Muscle layer of duodenum (tissue), 2 donors: ENCODE data around the gene SUN1.

Experiments
- H3K27ac ChIP-seq: one replicate; pipeline ENCODE4 v1.7.0; 2013; ENCODE audit warnings: mild to moderate bottlenecking, low read length
- H3K27me3 ChIP-seq: one replicate; pipeline ENCODE4 v1.7.0; 2013; ENCODE audit warnings: low read depth, mild to moderate bottlenecking, control low read depth, low read length
- H3K36me3 ChIP-seq, 2 donors: one replicate each; pipeline ENCODE4 v1.7.0; 2013; ENCODE audit warnings: low read length in 2 of 2, control low read depth in 1 of 2, mild to moderate bottlenecking in 1 of 2; ENCODE audit not compliant: insufficient read depth in 2 of 2, control insufficient read depth in 1 of 2
- H3K4me1 ChIP-seq, 2 donors: one replicate each; pipeline ENCODE4 v1.7.0; 2013; ENCODE audit warnings: low read length in 2 of 2, mild to moderate bottlenecking in 2 of 2, control low read depth in 1 of 2, moderate library complexity in 1 of 2; ENCODE audit not compliant: insufficient read depth in 2 of 2, control insufficient read depth in 1 of 2
- H3K4me3 ChIP-seq, 2 donors: one replicate each; pipeline ENCODE4 v1.7.0; 2013; ENCODE audit warnings: low read length in 2 of 2, low read depth in 1 of 2, mild to moderate bottlenecking in 1 of 2
- H3K9me3 ChIP-seq, 2 donors: one replicate each; pipeline ENCODE4 v1.7.0; 2013; ENCODE audit warnings: low read length in 2 of 2, control low read depth in 1 of 2, mild to moderate bottlenecking in 1 of 2; ENCODE audit not compliant: control insufficient read depth in 1 of 2
- donor health status: healthy.

Gene SUN1

DNA sequence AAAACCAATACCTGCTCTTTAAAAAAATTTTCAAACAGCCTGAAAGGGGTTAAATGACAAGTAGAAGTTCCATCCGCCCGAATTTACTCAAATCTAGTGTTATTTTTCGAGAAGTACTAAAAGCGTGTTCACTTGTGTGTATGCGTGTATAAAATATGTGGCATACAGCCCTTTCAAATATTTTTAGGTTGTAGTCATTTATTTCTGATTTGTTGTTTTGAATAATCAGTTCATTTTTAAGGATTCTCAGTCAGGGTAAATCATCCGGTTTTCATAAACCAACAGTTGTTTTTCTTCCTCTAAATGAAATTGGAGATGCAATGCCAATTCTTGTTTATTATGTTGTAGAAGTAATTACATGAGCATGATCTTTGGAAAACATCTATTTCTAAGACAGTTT is 6.9 kb upstream of the SUN1 start:
- H3K9me3 ChIP-seq: no peaks in the 10 kb centered on the region
- H3K27ac ChIP-seq: no peak overlapping the region
- H3K4me1 ChIP-seq: peaks cover 22 to 68% of the 10 kb centered on the region in 2 donors
- H3K36me3 ChIP-seq: no peaks in the 10 kb centered on the region
- no peaks in the 10 kb centered on the region for H3K27me3 ChIP-seq
- H3K4me3 ChIP-seq: no peak overlapping the region

DNA sequence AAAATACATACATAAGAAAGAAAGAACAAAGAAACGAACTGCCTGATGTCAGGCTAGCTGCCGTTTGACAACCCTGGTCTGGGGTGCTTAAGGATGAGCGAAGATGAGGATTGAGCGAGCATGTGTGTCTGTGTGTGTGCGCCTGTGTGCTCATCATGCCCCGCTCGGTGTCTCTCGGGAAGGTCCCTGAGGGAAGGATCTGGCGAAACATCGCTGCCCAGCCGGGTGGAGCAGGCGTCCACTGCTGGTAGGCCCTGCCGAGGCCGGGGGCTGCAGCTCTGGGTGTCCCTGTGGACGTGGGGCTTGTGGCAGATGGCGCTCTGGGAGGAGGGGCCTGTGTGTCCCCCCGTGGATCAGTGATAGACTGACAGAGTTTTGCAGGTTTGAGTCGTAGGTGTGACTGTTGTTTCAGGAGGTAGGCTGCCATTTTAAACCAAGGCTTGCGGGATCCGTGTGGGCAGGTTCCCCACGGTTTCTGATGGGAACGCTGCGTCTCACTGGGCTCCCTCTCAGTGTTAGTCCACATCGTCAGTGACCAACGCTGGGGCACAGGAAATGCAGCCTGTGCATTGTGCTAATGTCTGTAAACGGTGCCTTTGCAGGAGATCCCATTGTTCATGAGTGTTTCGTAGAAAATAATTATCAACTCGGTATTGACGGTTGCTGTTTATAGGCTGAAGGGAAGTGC is 5.9 kb upstream of the SUN1 start:
- Histone ChIP-seq H3K4me1 (peaks cover 23 to 66% of the 10 kb centered on the region in 2 donors), H3K4me3 (no peak overlapping the region), H3K27ac (peak overlapping the region; percentile 29), H3K9me3 (no peaks in the 10 kb centered on the region), H3K36me3 (no peaks in the 10 kb centered on the region), H3K27me3 (no peaks in the 10 kb centered on the region)

DNA sequence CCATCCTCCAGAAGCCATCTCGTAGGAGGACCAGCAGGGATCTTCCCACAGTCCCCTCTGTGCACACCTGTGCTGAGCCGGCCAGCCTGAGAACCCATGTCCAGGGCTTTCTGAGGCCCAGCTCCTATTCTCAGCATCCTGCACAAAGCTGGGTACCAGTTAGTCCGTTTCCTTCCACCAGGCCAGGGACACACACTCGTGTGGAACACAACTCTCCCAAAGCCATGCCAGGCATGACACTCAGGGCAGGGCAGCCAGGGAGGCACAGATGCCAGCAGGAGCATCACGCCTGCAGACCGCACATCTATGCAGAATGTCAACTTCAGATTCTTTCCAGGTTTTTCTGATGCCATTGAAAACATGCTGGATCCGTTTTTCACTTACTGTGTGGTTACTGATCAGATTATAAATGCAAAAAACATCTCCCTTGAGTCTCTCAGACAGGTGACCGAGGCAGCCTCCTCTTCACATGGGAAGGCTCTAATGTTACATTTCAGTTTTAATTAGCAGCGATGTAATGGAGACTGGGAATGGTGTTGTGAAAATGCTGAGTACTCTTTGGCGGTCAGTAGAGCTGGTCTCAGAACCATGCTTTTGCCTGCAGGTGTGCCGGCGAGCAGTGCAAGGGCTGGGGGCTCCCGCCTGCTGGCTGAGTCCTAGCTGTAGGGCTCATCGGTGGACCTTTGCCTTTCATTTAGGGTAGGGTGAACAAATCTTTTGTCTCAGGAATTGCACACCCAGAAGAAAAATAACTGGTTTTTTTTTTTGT is 3.3 kb upstream of the SUN1 start:
- Histone ChIP-seq H3K27ac (no peak overlapping the region), H3K36me3 (no peaks in the 10 kb centered on the region), H3K4me1 (peaks cover 14 to 55% of the 10 kb centered on the region in 2 donors), H3K9me3 (no peaks in the 10 kb centered on the region), H3K4me3 (no peak overlapping the region), H3K27me3 (no peaks in the 10 kb centered on the region)

DNA sequence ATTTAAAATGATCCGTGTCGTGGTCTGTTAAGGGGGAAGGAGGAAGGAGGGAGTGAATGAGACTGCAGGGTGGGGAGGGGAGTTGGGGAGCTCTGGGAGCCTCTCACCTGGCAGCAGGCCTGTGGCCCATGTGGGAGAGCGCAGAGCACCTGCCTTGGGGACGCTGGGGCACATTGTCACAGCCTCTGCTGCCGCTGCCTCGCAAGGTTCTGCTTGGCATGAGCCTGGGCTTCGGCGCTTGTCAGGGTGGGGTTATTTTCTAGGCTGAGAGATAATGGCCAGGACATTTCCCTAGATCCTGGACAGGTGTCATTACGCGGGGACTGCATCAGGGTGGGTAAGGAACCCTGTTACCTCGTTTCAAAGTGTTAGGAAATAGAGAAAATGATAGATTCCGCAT is 2.2 kb upstream of the SUN1 start:
- H3K4me1 ChIP-seq: peaks cover 8 to 53% of the 10 kb centered on the region in 2 donors
- no peaks in the 10 kb centered on the region for H3K9me3 ChIP-seq
- H3K4me3 ChIP-seq: peak overlapping the region in 1 of 2 donors; percentile 21
- H3K27ac ChIP-seq: no peak overlapping the region
- H3K27me3 ChIP-seq: no peaks in the 10 kb centered on the region
- H3K36me3 ChIP-seq: no peaks in the 10 kb centered on the region

DNA sequence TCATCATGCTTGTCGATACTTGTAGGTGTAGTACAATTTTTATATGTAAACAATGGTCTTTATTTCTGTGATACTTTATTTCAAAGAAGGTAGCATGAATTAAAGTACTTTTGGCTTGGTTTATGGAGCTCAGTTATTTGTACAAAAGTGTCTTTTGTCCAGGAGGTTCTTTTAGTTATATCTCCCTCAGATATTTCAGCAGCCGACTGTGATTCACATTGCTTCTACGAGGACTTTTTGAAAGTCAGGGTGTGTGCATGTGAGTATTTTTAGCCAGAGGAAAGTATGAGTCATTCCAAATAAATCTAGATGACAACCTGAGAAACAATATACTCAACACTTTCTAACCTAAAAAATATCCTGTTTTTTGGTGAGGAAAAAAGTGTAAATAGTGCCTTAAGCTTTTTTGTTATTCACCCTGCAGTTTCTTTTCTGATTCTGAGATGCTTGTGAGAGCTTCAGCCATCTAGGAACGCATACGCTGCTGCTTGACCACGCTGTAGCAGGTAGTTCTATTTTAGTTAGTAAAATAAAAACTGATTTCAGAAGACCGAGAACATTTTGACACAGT is 595 bp upstream of the SUN1 start:
- peak overlapping the region; percentile 92 for H3K27ac ChIP-seq
- H3K9me3 ChIP-seq: no peaks in the 10 kb centered on the region
- H3K4me3 ChIP-seq: peak overlapping the region; percentile 12 to 21
- no peaks in the 10 kb centered on the region for H3K27me3 ChIP-seq
- peaks cover 10 to 55% of the 10 kb centered on the region in 2 donors for H3K4me1 ChIP-seq
- no peaks in the 10 kb centered on the region for H3K36me3 ChIP-seq

DNA sequence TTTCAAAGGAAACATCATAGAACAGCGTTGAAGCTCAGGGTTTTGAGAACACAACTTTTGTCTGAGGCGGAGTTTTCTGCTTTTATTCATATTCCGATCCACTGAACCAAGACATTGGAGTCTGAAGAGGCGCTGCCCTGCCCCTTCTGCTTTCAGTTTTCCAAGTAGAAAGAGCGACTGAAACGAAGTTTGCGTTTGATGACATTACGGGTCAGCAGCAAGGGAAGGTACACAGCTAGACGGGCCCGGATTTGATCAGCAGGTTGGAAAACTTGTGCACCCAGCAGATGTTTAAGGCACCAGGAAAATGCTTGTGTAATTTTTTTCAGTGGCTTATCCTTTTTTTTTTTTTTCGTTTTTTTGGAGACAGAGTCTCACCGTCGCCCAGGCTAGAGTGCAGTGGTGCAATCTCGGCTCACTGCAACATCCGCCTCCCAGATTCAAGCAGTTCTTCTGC is 720 bp downstream of the SUN1 start:
- H3K4me3 ChIP-seq: no peak overlapping the region
- peaks cover 0 to 4% of the 10 kb centered on the region in 2 donors for H3K36me3 ChIP-seq
- H3K9me3 ChIP-seq: no peaks in the 10 kb centered on the region
- H3K4me1 ChIP-seq: peaks cover 10 to 59% of the 10 kb centered on the region in 2 donors
- H3K27ac ChIP-seq: peak overlapping the region; percentile 92
- no peaks in the 10 kb centered on the region for H3K27me3 ChIP-seq

DNA sequence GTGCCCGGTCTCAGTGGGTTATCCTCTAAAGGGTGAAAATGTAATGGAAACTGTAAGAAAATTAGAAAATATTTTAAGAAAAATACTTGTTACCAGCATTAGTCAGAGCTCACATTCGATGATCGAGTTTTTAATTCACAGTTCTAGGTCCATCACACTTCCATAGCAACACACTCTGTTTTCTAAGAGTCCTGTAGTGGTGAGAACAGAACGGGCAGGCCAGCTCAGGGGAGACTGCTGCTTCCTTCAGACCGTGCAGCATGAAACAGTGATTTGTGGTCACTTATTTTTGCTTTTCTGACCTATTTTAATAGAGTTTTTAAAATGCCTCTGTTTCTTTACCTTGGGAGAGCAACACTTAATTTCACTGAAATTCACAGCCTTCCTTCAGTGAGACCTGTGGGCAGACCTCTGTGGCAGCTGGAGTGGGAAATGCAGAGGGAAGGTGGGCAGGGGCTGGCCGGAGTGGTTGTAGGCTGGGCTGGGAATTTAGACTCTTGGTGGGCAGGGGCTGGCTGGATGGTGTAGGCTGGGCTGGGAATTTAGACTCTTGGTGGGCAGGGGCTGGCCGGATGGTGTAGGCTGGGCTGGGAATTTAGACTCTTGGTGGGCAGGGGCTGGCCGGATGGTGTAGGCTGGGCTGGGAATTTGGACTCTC is 1.5 kb downstream of the SUN1 start:
- Histone ChIP-seq H3K4me1 (peaks cover 10 to 58% of the 10 kb centered on the region in 2 donors), H3K27ac (no peak overlapping the region), H3K27me3 (no peaks in the 10 kb centered on the region), H3K4me3 (no peak overlapping the region), H3K9me3 (no peaks in the 10 kb centered on the region), H3K36me3 (peaks cover 1 to 4% of the 10 kb centered on the region in 2 donors)

DNA sequence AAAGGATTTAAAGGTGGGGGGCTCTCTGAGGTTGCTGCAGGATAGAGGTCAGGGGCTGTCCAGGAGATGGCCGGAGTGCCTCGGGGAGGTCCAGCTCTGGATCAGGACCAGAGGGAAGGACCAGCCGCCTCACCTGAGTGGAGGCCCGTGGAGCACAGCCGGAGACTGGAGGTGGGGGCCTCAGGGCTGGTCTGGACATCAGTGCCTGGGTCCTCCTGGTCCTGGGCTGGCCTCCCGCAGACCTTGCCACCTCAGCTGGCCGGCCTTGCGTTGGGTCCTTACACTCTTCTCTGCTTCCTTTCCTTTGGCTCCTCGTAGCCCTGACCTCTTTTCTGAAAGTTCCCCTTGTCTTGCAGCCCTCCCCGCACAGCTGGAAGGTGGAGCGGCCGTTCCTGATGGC is 2.0 kb downstream of the SUN1 start:
- no peak overlapping the region for H3K27ac ChIP-seq
- peaks cover 10 to 58% of the 10 kb centered on the region in 2 donors for H3K4me1 ChIP-seq
- peaks cover 4 to 7% of the 10 kb centered on the region in 2 donors for H3K36me3 ChIP-seq
- H3K4me3 ChIP-seq: no peak overlapping the region
- H3K27me3 ChIP-seq: no peaks in the 10 kb centered on the region
- H3K9me3 ChIP-seq: no peaks in the 10 kb centered on the region

DNA sequence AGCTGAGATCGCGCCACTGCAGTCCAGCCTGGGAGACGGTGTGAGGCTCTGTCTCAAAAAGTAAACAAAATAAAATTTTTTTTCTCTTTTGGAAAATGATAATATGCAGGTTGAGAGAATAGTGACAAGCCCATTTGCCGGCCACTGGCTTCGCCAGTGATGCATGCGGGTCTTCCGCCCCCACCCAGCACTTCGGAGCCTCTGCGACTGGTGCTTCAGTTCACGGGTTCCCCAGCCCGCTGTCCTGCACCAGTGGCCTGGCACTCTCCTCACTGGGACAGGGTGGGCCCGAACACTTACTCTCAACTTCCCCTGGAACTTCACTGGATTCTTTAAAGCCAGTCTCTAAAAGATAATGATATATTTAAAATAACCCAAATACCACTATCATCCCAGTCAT is 2.7 kb downstream of the SUN1 start:
- Histone ChIP-seq H3K9me3 (no peaks in the 10 kb centered on the region), H3K36me3 (peaks cover 8 to 10% of the 10 kb centered on the region in 2 donors), H3K27ac (no peak overlapping the region), H3K4me3 (no peak overlapping the region), H3K4me1 (peaks cover 10 to 53% of the 10 kb centered on the region in 2 donors), H3K27me3 (no peaks in the 10 kb centered on the region)

DNA sequence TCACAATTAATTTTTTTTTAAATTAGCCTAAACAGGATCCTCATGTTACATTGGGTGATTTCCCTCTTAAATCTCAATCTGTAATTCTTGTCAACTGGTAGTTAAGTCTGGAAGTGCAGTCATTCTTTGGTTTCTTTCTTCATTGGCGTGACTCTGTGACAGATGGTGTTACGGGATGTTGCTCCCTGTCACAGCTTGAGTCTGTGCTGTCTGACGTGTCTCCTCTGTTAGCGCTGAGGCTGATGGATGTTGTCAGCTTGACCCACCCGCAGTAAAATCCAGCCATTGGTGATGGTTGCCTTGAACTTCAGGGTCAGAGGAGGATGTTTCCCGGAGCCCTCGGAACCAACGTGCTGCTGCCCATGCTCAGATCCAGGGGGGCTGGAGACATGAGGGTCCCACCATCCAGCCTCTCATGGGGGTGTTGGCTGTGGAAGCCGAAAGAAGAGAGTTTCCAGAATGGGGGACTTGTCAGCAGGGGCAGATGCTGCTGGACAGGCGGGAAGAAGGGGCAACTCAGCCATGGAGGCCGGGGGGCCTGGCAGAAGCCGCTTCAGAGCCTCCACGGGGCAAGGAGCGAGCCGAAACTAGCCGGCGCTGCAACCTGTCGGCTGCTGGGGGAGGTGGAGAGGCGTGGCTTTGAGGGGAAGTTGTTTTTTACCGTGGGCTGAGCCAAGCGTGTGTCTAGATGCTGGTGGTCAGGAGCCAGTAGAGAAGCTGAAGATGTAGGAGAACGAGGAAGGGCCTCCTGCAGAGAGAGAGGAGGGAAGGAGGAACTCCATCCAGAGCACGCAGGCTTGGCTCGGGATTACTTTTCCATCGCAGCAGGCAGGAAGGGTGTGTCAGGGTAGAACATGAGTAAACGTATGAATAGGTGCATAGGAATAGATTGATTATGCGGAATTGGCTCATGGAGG is 3.5 kb downstream of the SUN1 start:
- Histone ChIP-seq H3K36me3 (peaks cover 12 to 15% of the 10 kb centered on the region in 2 donors), H3K4me1 (peaks cover 10 to 46% of the 10 kb centered on the region in 2 donors), H3K9me3 (no peaks in the 10 kb centered on the region), H3K27me3 (no peaks in the 10 kb centered on the region), H3K4me3 (no peak overlapping the region), H3K27ac (peak overlapping the region; percentile 60)
